GM12875 (cell line): ENCODE results near the gene OSBPL7.

Source experiments
- H3K4me3 ChIP-seq: one replicate; pipeline ENCODE4 v1.5.1; 2011; ENCODE audit warnings: low read depth, low read length, control low read depth
- CTCF ChIP-seq: IDR thresholded peaks from 2 replicates; pipeline ENCODE4 v1.5.1; 2011; ENCODE audit warnings: low read depth, mild to moderate bottlenecking, control low read depth, inconsistent platforms, low read length, moderate library complexity, borderline replicate concordance; ENCODE audit not compliant: insufficient read depth

The OSBPL7 gene

DNA sequence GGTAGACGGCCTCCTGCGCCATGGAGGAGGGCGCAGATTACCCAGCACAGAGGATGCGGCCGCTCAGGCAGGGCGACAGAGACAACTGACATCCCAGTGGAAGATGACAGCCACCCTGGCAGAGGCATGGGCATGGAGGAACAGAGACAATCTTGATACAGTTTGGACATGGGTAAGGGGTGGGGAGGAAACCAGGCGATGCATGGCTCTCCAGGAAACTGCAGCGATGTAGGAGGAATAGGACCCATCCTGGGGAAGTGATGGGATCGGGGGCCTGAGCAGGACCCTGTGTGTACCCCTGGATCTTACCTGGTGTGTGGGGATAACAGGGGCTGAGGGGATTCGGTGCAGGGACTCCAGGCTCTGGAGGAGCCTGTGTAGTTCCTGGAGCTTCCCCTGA is 4.6 kb downstream of the OSBPL7 start:
- H3K4me3 ChIP-seq: no peak overlapping the region
- TF ChIP-seq CTCF: no peak

DNA sequence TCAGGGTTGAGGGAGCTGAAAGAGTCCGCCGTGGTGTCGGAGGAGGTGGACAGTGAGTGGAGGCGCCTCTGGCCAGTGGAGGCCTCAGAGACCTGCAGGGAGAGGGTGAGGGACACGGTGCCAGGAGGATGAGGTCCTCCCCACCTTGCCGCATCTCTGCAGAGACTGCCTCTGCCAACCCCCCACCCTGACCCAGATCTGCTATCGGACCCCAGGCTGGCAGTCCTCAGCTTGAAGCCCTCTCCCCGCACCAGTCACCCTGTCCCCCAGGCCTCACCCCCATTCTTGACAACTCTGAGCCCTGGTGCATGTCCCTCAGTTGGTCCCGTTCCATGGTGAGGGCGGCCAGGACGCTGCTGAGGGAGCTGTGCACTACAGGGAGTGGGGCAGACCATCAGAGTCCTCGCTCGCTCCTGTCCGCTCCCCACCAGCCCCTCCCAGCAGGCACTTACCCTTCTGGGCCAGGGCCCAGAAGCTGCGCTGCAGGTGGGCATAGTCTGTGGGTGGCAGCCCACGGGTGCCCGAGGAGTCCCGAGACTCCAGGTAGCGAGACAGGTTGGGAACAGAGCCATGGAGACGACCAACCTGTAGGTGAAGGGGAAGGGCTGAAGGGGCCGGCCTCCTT is 5.4 kb downstream of the OSBPL7 start:
- no peak overlapping the region for H3K4me3 ChIP-seq

DNA sequence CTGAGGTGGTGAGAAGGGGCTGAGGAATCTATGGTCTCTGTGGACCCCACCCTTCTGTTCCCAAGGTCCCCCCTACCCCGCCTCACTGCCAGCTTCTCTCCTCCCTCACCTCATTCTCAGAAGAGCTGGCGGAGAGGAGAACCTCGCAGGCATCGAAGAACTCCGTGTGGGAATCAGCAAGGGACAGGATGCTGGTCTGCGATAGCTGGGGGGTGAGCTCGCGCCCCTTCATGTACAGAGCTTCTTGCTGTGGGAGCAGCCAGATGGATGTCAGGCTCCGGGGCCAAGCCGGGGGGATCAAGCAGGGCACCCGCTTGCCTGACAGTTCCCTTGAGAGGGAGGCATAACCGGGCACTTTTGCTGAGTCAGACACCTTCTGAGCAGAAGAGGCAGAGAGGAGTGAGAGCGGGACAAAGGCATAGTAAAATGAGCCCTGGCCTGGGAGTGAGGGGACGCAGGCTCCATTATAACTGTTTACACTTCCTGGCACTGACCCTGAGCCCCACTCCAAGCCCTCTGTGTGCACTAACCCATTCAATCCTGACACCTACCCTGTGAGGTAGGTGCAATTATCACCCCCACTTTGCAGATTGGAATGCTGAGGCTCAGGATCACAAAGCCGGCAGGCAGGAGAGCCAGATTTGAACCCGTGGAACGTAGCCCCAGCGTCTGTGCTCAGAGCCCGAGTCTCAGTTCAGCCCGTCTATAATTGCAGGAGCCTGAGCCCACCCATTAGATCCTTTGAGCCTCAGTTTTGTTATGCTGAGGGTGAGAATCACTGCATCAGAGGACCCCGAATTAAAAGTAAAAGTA is 6.3 kb downstream of the OSBPL7 start:
- TF ChIP-seq CTCF: no peak
- no peak overlapping the region for H3K4me3 ChIP-seq

More for the DNA sequence above, 5.4 kb downstream of the OSBPL7 start:
- no peak for TF ChIP-seq CTCF

- TF ChIP-seq CTCF: no peak
Measured at GRCh38 chr17:47813512-47814031, 8.0 kb downstream of the OSBPL7 start.

GRCh38 chr17:47813077-47813476 is 8.5 kb downstream of the OSBPL7 start:
- H3K4me3 ChIP-seq: no peak overlapping the region
- TF ChIP-seq CTCF: no peak

More at GRCh38 chr17:47813512-47814031, 8.0 kb downstream of the OSBPL7 start:
- H3K4me3 ChIP-seq: no peak overlapping the region

DNA sequence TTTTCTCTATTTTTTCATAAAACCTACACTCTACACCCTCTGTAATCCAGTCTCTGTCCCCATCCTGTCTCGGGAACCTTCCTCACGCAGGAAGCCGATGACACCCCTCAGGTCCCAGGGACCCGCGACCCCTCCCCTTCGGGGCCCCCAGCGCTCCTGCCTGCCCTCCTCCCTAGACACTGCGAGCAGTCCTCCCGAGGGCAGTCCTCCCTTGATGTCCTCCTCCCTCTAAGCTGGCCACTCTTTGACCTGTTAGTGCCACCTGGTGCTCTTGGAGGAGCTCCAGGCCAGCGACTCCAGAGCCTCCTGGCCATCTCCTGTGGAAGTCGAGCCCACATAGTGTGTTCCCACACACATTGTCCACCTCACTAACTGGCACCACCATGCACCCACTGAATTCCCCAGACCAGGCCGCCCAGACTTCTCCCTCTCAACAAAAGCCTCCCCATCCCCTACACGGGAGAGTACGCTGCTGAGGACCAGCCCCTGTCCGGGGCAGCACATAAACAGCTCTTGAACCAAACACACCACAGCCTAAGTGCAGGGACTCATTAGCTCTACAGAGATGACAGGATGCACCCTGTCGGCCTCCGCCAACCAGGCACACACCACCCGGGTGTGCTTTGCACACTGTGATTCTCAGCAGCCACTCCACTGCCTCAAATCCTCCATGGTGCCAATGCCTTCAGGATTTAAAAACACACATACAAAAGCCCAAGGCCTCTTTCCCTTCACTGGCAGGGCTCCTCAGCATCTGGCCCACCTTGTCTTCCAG is 9.3 kb downstream of the OSBPL7 start:
- no peak overlapping the region for H3K4me3 ChIP-seq
- no peak for TF ChIP-seq CTCF
